NCI-H526 (cell line): ENCODE results near the gene GPR32.
A peak's percentile ranks its signal among the peaks of the same experiment; 100 is the strongest.
"Not testable (repeated sequence)": the region's sequence is repeated elsewhere in the genome, so short reads cannot be mapped to it uniquely, and the experiment has no call there.

ENCODE experiments used
- DNase-seq, 2 experiments: peaks; one replicate each; lab custom pipeline; 2025; lab: John Stamatoyannopoulos, UW

Gene GPR32

GRCh38 chr19:50780753-50781435, 10.6 kb downstream of the GPR32 start:
- no peak for DNase-seq

GRCh38 chr19:50783848-50784152, 13.5 kb downstream of the GPR32 start:
- DNase-seq, result not testable (repeated sequence)

GRCh38 chr19:50784710-50785109, 14.4 kb downstream of the GPR32 start:
- no peak for DNase-seq

GRCh38 chr19:50785329-50785728, 15.1 kb downstream of the GPR32 start:
- no peak for DNase-seq

GRCh38 chr19:50790396-50790795, 20.1 kb downstream of the GPR32 start, which contains the start of gene ACP4:
ACP4 (plus strand) TSS chr19:50790415; CDS start chr19:50790415, 0 bp downstream.
- no peak for DNase-seq

GRCh38 chr19:50790922-50791467, 20.7 kb downstream of the GPR32 start:
- DNase-seq, result no peak

GRCh38 chr19:50791594-50792271, 21.5 kb downstream of the GPR32 start:
- no peak for DNase-seq

GRCh38 chr19:50792272-50793250, 22.3 kb downstream of the GPR32 start:
- DNase-seq, result no peak

GRCh38 chr19:50793558-50794065, 23.3 kb downstream of the GPR32 start:
- DNase-seq, result no peak

- DNase-seq, result peak; percentile 45 to 70
Measured at GRCh38 chr19:50794074-50794875, 24.0 kb downstream of the GPR32 start.

GRCh38 chr19:50794876-50795663, 24.8 kb downstream of the GPR32 start:
- peak in 1 of 2 experiments; percentile 70 for DNase-seq

GRCh38 chr19:50795664-50796073, 25.4 kb downstream of the GPR32 start:
- DNase-seq, result peak in 1 of 2 experiments; percentile 46

- peak; percentile 28 to 50 for DNase-seq
Measured at GRCh38 chr19:50796128-50796633, 25.9 kb downstream of the GPR32 start.

- DNase-seq, result peak in 1 of 2 experiments; percentile 38
Measured at GRCh38 chr19:50796634-50797428, 26.6 kb downstream of the GPR32 start.

GRCh38 chr19:50797429-50797780, 27.1 kb downstream of the GPR32 start:
- DNase-seq, result no peak

- no peak for DNase-seq
Measured at GRCh38 chr19:50797781-50798658, 27.8 kb downstream of the GPR32 start.

GRCh38 chr19:50798659-50799546, 28.6 kb downstream of the GPR32 start:
- DNase-seq, result no peak
